ENCODE measurements around the gene MLPH. TPM values are rescaled to one million over a fixed set of nuclear protein-coding genes. Genes with fewer than 3 reads are reported as not detected.

MLPH gene
- total and polyA plus RNA-seq, 4 donors, result 71.0 to 295 (median 192) TPM

- TF ChIP-seq CTCF (IDR thresholded peaks at IDR 0.05; ENCODE audit: control extremely low read depth, extremely low read depth), result no peak
- H3K4me3 ChIP-seq, result no peak overlapping the region
- H3K36me3 ChIP-seq (ENCODE audit: control insufficient read depth in 4 of 4, insufficient read depth in 4 of 4, low read length in 4 of 4), result peaks cover 0 to 8% (median 0%) of the 10 kb centered on the region in 4 donors
- 43 to 57% methylated on average over 6 of the region's 6 CpGs for WGBS, 2 donors
- no peaks in the 10 kb centered on the region for H3K4me1 ChIP-seq (ENCODE audit: control insufficient read depth in 5 of 5, insufficient read depth in 5 of 5, low read length in 5 of 5)
- H3K9me3 ChIP-seq (ENCODE audit: control insufficient read depth in 4 of 4, insufficient read depth in 3 of 4, low read length in 3 of 4), result no peaks in the 10 kb centered on the region
- no peak for ATAC-seq (ENCODE audit: insufficient read depth, low FRiP score)
- no peak overlapping the region for H3K9ac ChIP-seq (ENCODE audit: insufficient read depth in 1 of 2, low read length in 2 of 2)
- peak in 2 of 3 donors; percentile 26 to 64 for DNase-seq
- no peak overlapping the region for H3K27ac ChIP-seq (ENCODE audit: low read depth in 1 of 2, low read length in 1 of 2)
- peaks cover 0 to 3% (median 0%) of the 10 kb centered on the region in 3 donors for H3K27me3 ChIP-seq (ENCODE audit: control insufficient read depth in 3 of 3, insufficient read depth in 3 of 3, low read length in 2 of 3)
Observed at GRCh38 chr2:237540823-237541222, 53.8 kb downstream of the MLPH start.

GRCh38 chr2:237541243-237541642 is 54.2 kb downstream of the MLPH start:
- H3K27ac ChIP-seq (ENCODE audit: low read depth in 1 of 2, low read length in 1 of 2), result no peak overlapping the region
- TF ChIP-seq CTCF (IDR thresholded peaks at IDR 0.05; ENCODE audit: control extremely low read depth, extremely low read depth), result no peak

GRCh38 chr2:237542001-237542704 is 55.1 kb downstream of the MLPH start:
- 95% methylated on average over 18 of the region's 18 CpGs for WGBS, 2 donors
- no peak overlapping the region for H3K4me3 ChIP-seq
- H3K27me3 ChIP-seq (ENCODE audit: control insufficient read depth in 3 of 3, insufficient read depth in 3 of 3, low read length in 2 of 3), result peaks cover 0 to 3% (median 0%) of the 10 kb centered on the region in 3 donors
- H3K27ac ChIP-seq (ENCODE audit: low read depth in 1 of 2, low read length in 1 of 2), result no peak overlapping the region
- no peak overlapping the region for H3K9ac ChIP-seq (ENCODE audit: insufficient read depth in 1 of 2, low read length in 2 of 2)
- DNase-seq, result no peak
- H3K9me3 ChIP-seq (ENCODE audit: control insufficient read depth in 4 of 4, insufficient read depth in 3 of 4, low read length in 3 of 4), result no peaks in the 10 kb centered on the region
- peaks cover 0 to 2% (median 0%) of the 10 kb centered on the region in 5 donors for H3K4me1 ChIP-seq (ENCODE audit: control insufficient read depth in 5 of 5, insufficient read depth in 5 of 5, low read length in 5 of 5)
- peaks cover 0 to 12% (median 0%) of the 10 kb centered on the region in 4 donors for H3K36me3 ChIP-seq (ENCODE audit: control insufficient read depth in 4 of 4, insufficient read depth in 4 of 4, low read length in 4 of 4)
- no peak for TF ChIP-seq CTCF (IDR thresholded peaks at IDR 0.05; ENCODE audit: control extremely low read depth, extremely low read depth)
- no peak for ATAC-seq (ENCODE audit: insufficient read depth, low FRiP score)

More at GRCh38 chr2:237541243-237541642, 54.2 kb downstream of the MLPH start:
- H3K9me3 ChIP-seq (ENCODE audit: control insufficient read depth in 4 of 4, insufficient read depth in 3 of 4, low read length in 3 of 4), result no peaks in the 10 kb centered on the region
- peaks cover 0 to 8% (median 0%) of the 10 kb centered on the region in 4 donors for H3K36me3 ChIP-seq (ENCODE audit: control insufficient read depth in 4 of 4, insufficient read depth in 4 of 4, low read length in 4 of 4)
- DNase-seq, result no peak
- peaks cover 0 to 3% (median 0%) of the 10 kb centered on the region in 3 donors for H3K27me3 ChIP-seq (ENCODE audit: control insufficient read depth in 3 of 3, insufficient read depth in 3 of 3, low read length in 2 of 3)
- ATAC-seq (ENCODE audit: insufficient read depth, low FRiP score), result no peak
- WGBS, 2 donors, result 77 to 81% methylated on average over 5 of the region's 5 CpGs
- no peak overlapping the region for H3K4me3 ChIP-seq
- no peak overlapping the region for H3K9ac ChIP-seq (ENCODE audit: insufficient read depth in 1 of 2, low read length in 2 of 2)
- no peaks in the 10 kb centered on the region for H3K4me1 ChIP-seq (ENCODE audit: control insufficient read depth in 5 of 5, insufficient read depth in 5 of 5, low read length in 5 of 5)

Measured in lung (tissue), 12 donors.